Keratinocyte (primary cell): ENCODE results near the gene SPAG16. TPM values are rescaled to one million over a fixed set of nuclear protein-coding genes. Genes with fewer than 3 reads are reported as not detected.

ENCODE experiments used
- DNase-seq: peaks from one replicate; pipeline ENCODE4 v3.0.0-alpha.2; 2011; ENCODE audit warnings: low read depth, missing footprints, low spot score
- FAIRE-seq: peaks from 2 replicates; lab custom pipeline; 2011; peaks lifted over from hg19 to GRCh38; lab: Jason Lieb, UNC
- H2AFZ ChIP-seq: 2 replicates; pipeline ENCODE4 v1.6.0; 2012; ENCODE audit warnings: low read length, control low read depth, inconsistent platforms; ENCODE audit not compliant: control insufficient read depth
- H3K27ac ChIP-seq: 2 replicates; pipeline ENCODE4 v1.5.1; 2011; ENCODE audit warnings: low read length; ENCODE audit not compliant: control insufficient read depth, insufficient read depth
- H3K27me3 ChIP-seq: 3 replicates; pipeline ENCODE4 v1.6.0; 2011; ENCODE audit warnings: low read length; ENCODE audit not compliant: control insufficient read depth, insufficient read depth; ENCODE audit errors: extremely low read depth
- H3K36me3 ChIP-seq, 2 experiments: 2 replicates in 1 of 2; 3 replicates in 1 of 2; pipeline ENCODE4 v1.5.1; 2011; ENCODE audit warnings: low read length in 2 of 2, mild to moderate bottlenecking in 1 of 2; ENCODE audit not compliant: control insufficient read depth in 2 of 2, insufficient read depth in 2 of 2; ENCODE audit errors: extremely low read depth in 1 of 2
- H3K4me1 ChIP-seq: 3 replicates; pipeline ENCODE4 v1.5.1; 2011; ENCODE audit warnings: low read length; ENCODE audit not compliant: control insufficient read depth, insufficient read depth; ENCODE audit errors: extremely low read depth
- H3K4me2 ChIP-seq: 3 replicates; pipeline ENCODE4 v1.6.0; 2011; ENCODE audit warnings: low read depth, low read length; ENCODE audit not compliant: control insufficient read depth, insufficient read depth; ENCODE audit errors: extremely low read depth
- H3K4me3 ChIP-seq, 3 experiments: fragments of 200-600 bp in 1 of 3; sonication (generic) in 1 of 3; 2 replicates in 2 of 3; 3 replicates in 1 of 3; pipeline ENCODE4 v1.5.1; 2011 to 2016; ENCODE audit warnings: low read length in 3 of 3, mild to moderate bottlenecking in 3 of 3, control low read depth in 2 of 3, inconsistent platforms in 1 of 3, low read depth in 1 of 3, mixed read lengths in 1 of 3, mixed run types in 1 of 3, moderate library complexity in 1 of 3; ENCODE audit not compliant: control insufficient read depth in 2 of 3, insufficient read depth in 2 of 3; ENCODE audit errors: extremely low read depth in 1 of 3
- H3K79me2 ChIP-seq: 2 replicates; pipeline ENCODE4 v1.6.0; 2012; ENCODE audit warnings: low read length; ENCODE audit not compliant: control insufficient read depth, insufficient read depth
- H3K9ac ChIP-seq: 3 replicates; pipeline ENCODE4 v1.6.0; 2011; ENCODE audit warnings: low read length; ENCODE audit not compliant: control insufficient read depth, insufficient read depth; ENCODE audit errors: extremely low read depth
- H3K9me1 ChIP-seq: 3 replicates; pipeline ENCODE4 v1.6.0; 2011; ENCODE audit warnings: low read length; ENCODE audit not compliant: control insufficient read depth, insufficient read depth; ENCODE audit errors: extremely low read depth
- H3K9me3 ChIP-seq: 2 replicates; pipeline ENCODE4 v1.5.1; 2012; ENCODE audit warnings: low read depth, low read length; ENCODE audit not compliant: control insufficient read depth
- H4K20me1 ChIP-seq: 3 replicates; pipeline ENCODE4 v1.6.0; 2011; ENCODE audit warnings: low read length; ENCODE audit not compliant: control insufficient read depth, insufficient read depth; ENCODE audit errors: extremely low read depth
- CTCF ChIP-seq, 3 experiments: IDR thresholded peaks in 1 of 3; conservative IDR thresholded peaks in 1 of 3; optimal IDR thresholded peaks in 1 of 3; 2 replicates in 2 of 3; 3 replicates in 1 of 3; pipeline versions ENCODE3 to v1.5.1; 2011; ENCODE audit warnings: low read length in 3 of 3, mild to moderate bottlenecking in 3 of 3, moderate library complexity in 2 of 3, control low read depth in 1 of 3, inconsistent platforms in 1 of 3; ENCODE audit not compliant: insufficient read depth in 2 of 3; ENCODE audit errors: extremely low read depth in 1 of 3
- EZH2 ChIP-seq: IDR thresholded peaks from one replicate; pipeline ENCODE4 v1.6.1; 2012; ENCODE audit warnings: inconsistent platforms, mild to moderate bottlenecking, low read length, moderate library complexity
- dilution Hi-C: fragments of 300-500 bp; cut with MboI; formaldehyde crosslinking; loops from one replicate; pipeline ENCODE4 v1.7.0; 2020; ENCODE audit warnings: low sequenced_read_pairs; ENCODE audit not compliant: extremely low pct_ligation_motif_present
- polyA plus RNA-seq, 5 experiments: library from polyadenylated mRNA; depleted of rRNA in 3 of 5; stranded (reverse) in 3 of 5; stranded (forward) in 1 of 5; unstranded in 1 of 5; fragments of >200 nt; gene quantifications; 1 replicate in 1 of 5; 2 replicates in 3 of 5; 3 replicates in 1 of 5; pipeline versions ENCODE4 v1.2.1 to v1.2.3, GENCODE V29; 2011 to 2012; ENCODE audit warnings: missing spikeins in 2 of 5, low read depth in 1 of 5, low replicate concordance in 1 of 5

Gene SPAG16
- polyA plus RNA-seq, 1 donor (not counting 4 experiments of a cell fraction or from before 2014, with no cell fraction given), result 19.6 TPM

GRCh38 chr2:214358506-214358905 lies 1074.2 kb downstream of the SPAG16 start:
- no peaks in the 10 kb centered on the region for H3K27me3 ChIP-seq
- no peak overlapping the region for H3K27ac ChIP-seq
- no peak overlapping the region for H3K9ac ChIP-seq
- H3K36me3 ChIP-seq, result no peaks in the 10 kb centered on the region
- no peak overlapping the region for H2AFZ ChIP-seq
- H3K4me2 ChIP-seq, result no peak overlapping the region
- no peaks in the 10 kb centered on the region for H3K9me3 ChIP-seq
- TF ChIP-seq CTCF (optimal IDR thresholded peaks at IDR 0.05 in 1 of 3, IDR thresholded peaks at IDR 0.05 in 1 of 3, conservative IDR thresholded peaks at IDR 0.05 in 1 of 3; ENCODE audit: extremely low read depth in 1 of 3, insufficient read depth in 2 of 3, low read length in 3 of 3) (no peak), EZH2 (no peak)
- dilution Hi-C loops, result no loop called here
- H4K20me1 ChIP-seq, result no peaks in the 10 kb centered on the region
- no peak overlapping the region for H3K4me3 ChIP-seq
- no peak for FAIRE-seq
- H3K9me1 ChIP-seq, result no peaks in the 10 kb centered on the region
- no peaks in the 10 kb centered on the region for H3K4me1 ChIP-seq
- H3K79me2 ChIP-seq, result no peaks in the 10 kb centered on the region
- DNase-seq, result no peak

GRCh38 chr2:214361116-214361515 lies 1076.9 kb downstream of the SPAG16 start:
- Histone ChIP-seq H3K4me2 (no peak overlapping the region), H3K27me3 (no peaks in the 10 kb centered on the region), H4K20me1 (no peaks in the 10 kb centered on the region), H3K9ac (no peak overlapping the region), H3K27ac (no peak overlapping the region), H2AFZ (no peak overlapping the region), H3K9me3 (no peaks in the 10 kb centered on the region), H3K9me1 (no peaks in the 10 kb centered on the region), H3K36me3 (no peaks in the 10 kb centered on the region), H3K79me2 (no peaks in the 10 kb centered on the region), H3K4me3 (no peak overlapping the region), H3K4me1 (no peaks in the 10 kb centered on the region)
- TF ChIP-seq CTCF (optimal IDR thresholded peaks at IDR 0.05 in 1 of 3, IDR thresholded peaks at IDR 0.05 in 1 of 3, conservative IDR thresholded peaks at IDR 0.05 in 1 of 3; ENCODE audit: extremely low read depth in 1 of 3, insufficient read depth in 2 of 3, low read length in 3 of 3), result no peak
- TF ChIP-seq EZH2, result no peak
- FAIRE-seq (no peak), DNase-seq (no peak)
- dilution Hi-C loops, result no loop called here
